Measurements from ENCODE around the gene RIPPLY3. TPM values are rescaled to one million over a fixed set of nuclear protein-coding genes. Genes with fewer than 3 reads are reported as not detected.

The RIPPLY3 gene
- total and polyA plus RNA-seq, 2 of the 13 experiments (the other 11 are each of a cell fraction or from before 2014, with no cell fraction given) = 0.09 to 2.9 TPM

- POLR2A ChIA-PET = no interaction called here
- CTCF ChIA-PET (ENCODE audit: low intra/inter-chr PET ratio, low total read pairs) = no interaction called here
- TF ChIP-seq FOXA1 (IDR thresholded peaks at IDR 0.05) (no peak), FOXA1 (CRISPR knock-in tag; IDR thresholded peaks at IDR 0.05) (no peak), ZNF782 (CRISPR knock-in tag; IDR thresholded peaks at IDR 0.05; ENCODE audit: borderline replicate concordance) (no peak), DMTF1 (CRISPR knock-in tag; IDR thresholded peaks at IDR 0.05) (no peak), TCF7 (IDR thresholded peaks at IDR 0.05; ENCODE audit: low read depth) (no peak), MTERF4 (CRISPR knock-in tag; IDR thresholded peaks at IDR 0.05) (no peak), THRA (CRISPR knock-in tag; IDR thresholded peaks at IDR 0.05; ENCODE audit: borderline replicate concordance) (no peak), ZNF709 (CRISPR knock-in tag; IDR thresholded peaks at IDR 0.05) (no peak), KLF12 (CRISPR knock-in tag; IDR thresholded peaks at IDR 0.05; ENCODE audit: borderline replicate concordance) (no peak), ZNF878 (CRISPR knock-in tag; IDR thresholded peaks at IDR 0.05) (no peak), DDIT3 (CRISPR knock-in tag; IDR thresholded peaks at IDR 0.05) (no peak), KDM6A (CRISPR knock-in tag; IDR thresholded peaks at IDR 0.05; ENCODE audit: low read depth) (no peak)
- in situ Hi-C loops (cut with HindIII; ENCODE audit: extremely low pct_ligation_motif_present, low pct_unique_long_range_greater_than_20kb) = no loop called here
- ATAC-seq = no peak
- H3K27ac ChIP-seq (ENCODE audit: extremely low read length, insufficient read depth, low read length) = no peak overlapping the region
- H3K4me2 ChIP-seq (ENCODE audit: low read depth, low read length) = peak overlapping the region; percentile 20; the same call in 1 of the 2 replicates
- no peaks in the 10 kb centered on the region for H3K9me3 ChIP-seq (ENCODE audit: low read length)
- intact Hi-C loops (cut with micrococcal nuclease; ENCODE audit: unreplicated experiment) = no loop called here
- peaks cover 0 to 2% of the 10 kb centered on the region in 2 experiments; a peak in 1 of 5 replicates for H3K27me3 ChIP-seq (ENCODE audit: control insufficient read depth in 1 of 2, insufficient read depth in 2 of 2, low read length in 2 of 2)
- H4K20me1 ChIP-seq (ENCODE audit: insufficient read depth, low read length) = no peaks in the 10 kb centered on the region
- H3K4me3 ChIP-seq (replicated peaks in 1 of 3; ENCODE audit: insufficient read depth in 1 of 3, low read depth in 2 of 3, low read length in 3 of 3) = no peak overlapping the region
- no peak overlapping the region for H3K9ac ChIP-seq (ENCODE audit: insufficient read depth, low read depth, low read length)
- H3K4me1 ChIP-seq (ENCODE audit: insufficient read depth, low read length) = peaks cover 45% of the 10 kb centered on the region
- no peak overlapping the region for H2AFZ ChIP-seq (ENCODE audit: low read length)
- H3K36me3 ChIP-seq (replicated peaks in 1 of 2; ENCODE audit: control insufficient read depth in 1 of 2, insufficient read depth in 2 of 2, low read length in 2 of 2) = no peaks in the 10 kb centered on the region
- no peak for DNase-seq (ENCODE audit: low spot score)
- no peaks in the 10 kb centered on the region for H3K79me2 ChIP-seq (ENCODE audit: insufficient read depth, low read length)
- no peak for FAIRE-seq
- BruUV-seq (replicated peaks) = no TSS peak
- WGBS (ENCODE audit: low lambda C conversion rate) = 68% methylated on average over 6 of the region's 6 CpGs
Observed at GRCh38 chr21:37043818-37044217, 37.3 kb downstream of the RIPPLY3 start.

All from HepG2 (cell line).